ENCODE data around the gene PGAM1.
A peak's percentile ranks its signal among the peaks of the same experiment; 100 is the strongest.

PGAM1 gene

GRCh38 chr10:97393034-97393573, 32.9 kb upstream of the PGAM1 start:
- DNase-seq: no peak
- no peaks in the 10 kb centered on the region for H3K9me3 ChIP-seq
- TF ChIP-seq CTCF (IDR thresholded peaks at IDR 0.05): no peak
- no peak overlapping the region for H3K4me3 ChIP-seq
- H3K27me3 ChIP-seq: no peaks in the 10 kb centered on the region
- H3K4me1 ChIP-seq: no peaks in the 10 kb centered on the region
- peaks cover 31 to 89% (median 57%) of the 10 kb centered on the region in 3 donors for H3K36me3 ChIP-seq
- intact Hi-C loops (cut with DNase I; ENCODE audit: low total_unique reads): no loop called here
- H3K27ac ChIP-seq: no peak overlapping the region

GRCh38 chr10:97396056-97396455, 29.9 kb upstream of the PGAM1 start:
- Histone ChIP-seq H3K4me3 (no peak overlapping the region), H3K27me3 (no peaks in the 10 kb centered on the region), H3K27ac (no peak overlapping the region), H3K9me3 (no peaks in the 10 kb centered on the region), H3K4me1 (peaks cover 0 to 12% (median 11%) of the 10 kb centered on the region in 4 donors), H3K36me3 (peaks cover 6 to 60% (median 30%) of the 10 kb centered on the region in 3 donors)
- no peak for TF ChIP-seq CTCF (IDR thresholded peaks at IDR 0.05)
- no peak for DNase-seq
- intact Hi-C loops (cut with DNase I; ENCODE audit: low total_unique reads): no loop called here

- Histone ChIP-seq H3K27me3 (no peaks in the 10 kb centered on the region), H3K4me1 (peaks cover 0 to 16% (median 11%) of the 10 kb centered on the region in 4 donors), H3K9me3 (no peaks in the 10 kb centered on the region), H3K4me3 (peak overlapping the region; percentile 72 to 80), H3K27ac (peak overlapping the region; percentile 74 to 78), H3K36me3 (peaks cover 0 to 23% (median 5%) of the 10 kb centered on the region in 3 donors)
- no peak for DNase-seq
- no peak for TF ChIP-seq CTCF (IDR thresholded peaks at IDR 0.05)
- intact Hi-C loops (cut with DNase I; ENCODE audit: low total_unique reads): no loop called here
Observed at GRCh38 chr10:97399843-97400545, 26.0 kb upstream of the PGAM1 start.

GRCh38 chr10:97400665-97401454, 25.1 kb upstream of the PGAM1 start, which contains the start of gene RRP12:
TSS of gene RRP12 (minus strand) at chr10:97401340. CDS start at chr10:97401231, 109 bp downstream.
- DNase-seq: peak; percentile 90 to 91
- intact Hi-C loops (cut with DNase I; ENCODE audit: low total_unique reads): no loop called here
- Histone ChIP-seq H3K36me3 (peaks cover 0 to 15% (median 0%) of the 10 kb centered on the region in 3 donors), H3K9me3 (no peaks in the 10 kb centered on the region), H3K27me3 (no peaks in the 10 kb centered on the region), H3K4me3 (peak within 1 kb of the TSS; percentile 72 to 80), H3K27ac (peak within 1 kb of the TSS; percentile 74 to 78), H3K4me1 (peaks cover 0 to 16% (median 11%) of the 10 kb centered on the region in 4 donors)
- no peak for TF ChIP-seq CTCF (IDR thresholded peaks at IDR 0.05)

- H3K4me3 ChIP-seq: peak overlapping the region; percentile 72 to 80
- H3K27ac ChIP-seq: peak overlapping the region; percentile 74 to 78
- H3K36me3 ChIP-seq: peaks cover 0 to 8% (median 0%) of the 10 kb centered on the region in 3 donors
- peaks cover 0 to 16% (median 11%) of the 10 kb centered on the region in 4 donors for H3K4me1 ChIP-seq
- no peaks in the 10 kb centered on the region for H3K9me3 ChIP-seq
- intact Hi-C loops (cut with DNase I; ENCODE audit: low total_unique reads): no loop called here
- DNase-seq: no peak
- no peak for TF ChIP-seq CTCF (IDR thresholded peaks at IDR 0.05)
- no peaks in the 10 kb centered on the region for H3K27me3 ChIP-seq
Observed at GRCh38 chr10:97401455-97401919, 24.5 kb upstream of the PGAM1 start.

Data from tibial artery (tissue), 4 donors.